ENCODE measurements around the gene LEP.

DNA sequence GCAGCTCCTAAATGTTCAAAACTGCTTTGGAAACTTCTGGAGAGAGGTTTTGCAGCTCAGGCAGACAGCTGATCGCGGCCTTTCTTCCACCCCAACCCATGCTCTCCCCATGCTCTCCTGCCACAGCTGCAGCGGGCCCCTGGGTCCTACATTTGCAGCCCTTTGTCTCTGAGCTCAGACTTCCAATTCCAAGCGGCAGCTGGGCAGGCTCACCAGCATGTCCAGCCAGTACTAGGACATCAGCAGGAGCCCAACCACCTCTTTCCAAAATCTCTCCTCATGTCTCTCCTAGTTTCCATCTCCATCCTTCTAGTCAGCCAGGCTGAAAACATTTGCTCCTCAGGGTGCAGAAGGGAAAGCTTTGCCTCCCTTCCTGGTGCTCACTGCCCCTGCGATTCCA, 6.0 kb downstream of the LEP start:
- TF ChIP-seq TEAD1 (CRISPR knock-in tag; IDR thresholded peaks at IDR 0.05) (no peak), POLR2A (conservative IDR thresholded peaks at IDR 0.05) (no peak), TARDBP (IDR thresholded peaks at IDR 0.05) (no peak), CTCF (IDR thresholded peaks at IDR 0.05 in 2 of 3, conservative IDR thresholded peaks at IDR 0.05 in 1 of 3; ENCODE audit: insufficient read depth in 2 of 3, low read depth in 1 of 3, low read length in 3 of 3) (no peak), ZNF707 (CRISPR knock-in tag; conservative IDR thresholded peaks at IDR 0.05) (no peak), GATAD2B (IDR thresholded peaks at IDR 0.05; ENCODE audit: borderline replicate concordance) (no peak), THRA (IDR thresholded peaks at IDR 0.05) (no peak), FOXJ3 (CRISPR knock-in tag; IDR thresholded peaks at IDR 0.05) (no peak)
